NCI-H526 treated with DMSO at 0.1 percent for 48 hours (cell line): ENCODE measurements around the gene OSBPL2.

ENCODE experiments used
- DNase-seq: peaks from one replicate; lab custom pipeline; 2025; lab: John Stamatoyannopoulos, UW

The OSBPL2 gene

GRCh38 chr20:62258499-62259293, 20.4 kb downstream of the OSBPL2 start:
- no peak for DNase-seq

GRCh38 chr20:62259294-62259565, 20.9 kb downstream of the OSBPL2 start:
- no peak for DNase-seq

- DNase-seq = no peak
Observed at GRCh38 chr20:62262064-62262463, 23.7 kb downstream of the OSBPL2 start.

- DNase-seq = no peak
Observed at GRCh38 chr20:62263396-62263795, 25.1 kb downstream of the OSBPL2 start.

- no peak for DNase-seq
Observed at GRCh38 chr20:62265365-62265764, 27.0 kb downstream of the OSBPL2 start.

- DNase-seq = no peak
Observed at GRCh38 chr20:62266340-62266739, 28.0 kb downstream of the OSBPL2 start.

- no peak for DNase-seq
Observed at GRCh38 chr20:62266851-62267250, 28.5 kb downstream of the OSBPL2 start.

GRCh38 chr20:62267543-62267942, 29.2 kb downstream of the OSBPL2 start:
- no peak for DNase-seq

GRCh38 chr20:62268228-62268900, 30.0 kb downstream of the OSBPL2 start:
- DNase-seq = no peak

GRCh38 chr20:62269378-62269777, 31.1 kb downstream of the OSBPL2 start:
- no peak for DNase-seq

GRCh38 chr20:62269871-62270270, 31.6 kb downstream of the OSBPL2 start:
- no peak for DNase-seq

- DNase-seq = no peak
Observed at GRCh38 chr20:62272200-62272599, 33.9 kb downstream of the OSBPL2 start.

- no peak for DNase-seq
Observed at GRCh38 chr20:62273416-62273815, 35.1 kb downstream of the OSBPL2 start.

GRCh38 chr20:62274332-62274950, 36.1 kb downstream of the OSBPL2 start:
- no peak for DNase-seq

- no peak for DNase-seq
Observed at GRCh38 chr20:62275219-62275618, 36.9 kb downstream of the OSBPL2 start.

- DNase-seq = no peak
Observed at GRCh38 chr20:62276439-62276838, 38.1 kb downstream of the OSBPL2 start.

GRCh38 chr20:62277253-62277652, 38.9 kb downstream of the OSBPL2 start:
- no peak for DNase-seq

- no peak for DNase-seq
Observed at GRCh38 chr20:62280303-62280702, 42.0 kb downstream of the OSBPL2 start.

GRCh38 chr20:62281161-62281933, 43.0 kb downstream of the OSBPL2 start:
- DNase-seq = no peak

GRCh38 chr20:62282103-62282502, 43.8 kb downstream of the OSBPL2 start:
- DNase-seq = no peak

GRCh38 chr20:62282877-62283503, 44.7 kb downstream of the OSBPL2 start:
- DNase-seq = no peak

- no peak for DNase-seq
Observed at GRCh38 chr20:62284448-62284847, 46.1 kb downstream of the OSBPL2 start.
